H1 (cell line): ENCODE measurements around the gene PRKRIP1. TPM values are rescaled to one million over a fixed set of nuclear protein-coding genes. Genes with fewer than 3 reads are reported as not detected.
"Not testable (repeated sequence)": the region's sequence is repeated elsewhere in the genome, so short reads cannot be mapped to it uniquely, and the experiment has no call there.

Experiments
- CTCF ChIA-PET: fragments of 300-600 bp; sonication (Branson Sonifier 250); formaldehyde crosslinking; loops from one replicate; lab custom pipeline; 2021; ENCODE audit not compliant: partially characterized antibody; lab: Charles Lee
- POLR2A ChIA-PET: fragments of 300-600 bp; sonication (Branson Sonifier 250); formaldehyde crosslinking; loops from one replicate; lab custom pipeline; 2021; ENCODE audit warnings: inconsistent platforms; ENCODE audit not compliant: partially characterized antibody; lab: Charles Lee
- DNase-seq, 2 experiments: peaks; one replicate each; pipeline versions ENCODE4 v3.0.0 to v3.0.0-alpha.2; 2010 to 2022; ENCODE audit warnings: low spot score in 2 of 2, low read depth in 1 of 2, mixed read lengths in 1 of 2
- FAIRE-seq: peaks from 2 replicates; lab custom pipeline; 2011; peaks lifted over from hg19 to GRCh38; lab: Jason Lieb, UNC
- H2AFZ ChIP-seq: 2 replicates; pipeline ENCODE4 v1.8.1; 2012; ENCODE audit warnings: low read length, inconsistent platforms
- H2AK5ac ChIP-seq: 2 replicates; pipeline ENCODE4 v1.6.1; 2013; ENCODE audit warnings: low read depth, low read length
- H2BK120ac ChIP-seq: replicated peaks from 2 replicates; pipeline ENCODE3; 2013; ENCODE audit warnings: low read depth, low read length, inconsistent platforms
- H2BK12ac ChIP-seq: 2 replicates; pipeline ENCODE4 v1.6.1; 2013; ENCODE audit warnings: low read depth, low read length
- H2BK15ac ChIP-seq: 2 replicates; pipeline ENCODE4 v1.6.1; 2013; ENCODE audit warnings: low read length
- H2BK20ac ChIP-seq: 2 replicates; pipeline ENCODE4 v1.6.1; 2013; ENCODE audit warnings: low read length
- H2BK5ac ChIP-seq: 2 replicates; pipeline ENCODE4 v1.6.1; 2013; ENCODE audit warnings: low read depth, low read length
- H3K14ac ChIP-seq: 2 replicates; pipeline ENCODE4 v1.6.1; 2013; ENCODE audit warnings: inconsistent platforms; ENCODE audit not compliant: insufficient read length
- H3K18ac ChIP-seq: 2 replicates; pipeline ENCODE4 v1.6.1; 2013; ENCODE audit warnings: low read length; ENCODE audit errors: extremely low read depth
- H3K23ac ChIP-seq: 2 replicates; pipeline ENCODE4 v1.6.1; 2013; ENCODE audit warnings: inconsistent platforms; ENCODE audit not compliant: insufficient read length
- H3K23me2 ChIP-seq: 2 replicates; pipeline ENCODE4 v1.6.1; 2013; ENCODE audit warnings: low read depth, low read length
- H3K27ac ChIP-seq: 2 replicates; pipeline ENCODE4 v1.6.1; 2011; ENCODE audit warnings: low read depth, low read length, inconsistent platforms
- H3K27me3 ChIP-seq, 4 experiments: replicated peaks in 1 of 4; 1 replicate in 1 of 4; 2 replicates in 3 of 4; pipeline versions ENCODE4 v1.6.1 to v1.8.1; 2011 to 2013; ENCODE audit warnings: low read length in 3 of 4, mild to moderate bottlenecking in 3 of 4, inconsistent platforms in 2 of 4, mixed read lengths in 2 of 4, moderate library complexity in 1 of 4; ENCODE audit not compliant: control insufficient read depth in 3 of 4, insufficient read depth in 3 of 4; ENCODE audit errors: extremely low read depth in 1 of 4
- H3K36me3 ChIP-seq, 4 experiments: 2 replicates each; pipeline versions ENCODE4 v1.6.1 to v1.8.1; 2011 to 2013; ENCODE audit warnings: mild to moderate bottlenecking in 4 of 4, low read length in 3 of 4, moderate library complexity in 2 of 4, control low read depth in 1 of 4, inconsistent platforms in 1 of 4; ENCODE audit not compliant: insufficient read depth in 4 of 4, control insufficient read depth in 2 of 4
- H3K4ac ChIP-seq: replicated peaks from 2 replicates; pipeline ENCODE3; 2013; ENCODE audit warnings: low read length, low read depth, mixed read lengths, inconsistent platforms; ENCODE audit not compliant: insufficient read length
- H3K4me1 ChIP-seq, 4 experiments: replicated peaks in 1 of 4; 1 replicate in 1 of 4; 2 replicates in 3 of 4; pipeline versions ENCODE4 v1.6.1 to v1.8.1; 2011 to 2013; ENCODE audit warnings: low read length in 3 of 4, inconsistent platforms in 2 of 4, mixed read lengths in 1 of 4; ENCODE audit not compliant: insufficient read depth in 4 of 4, control insufficient read depth in 3 of 4
- H3K4me2 ChIP-seq, 2 experiments: 2 replicates each; pipeline versions ENCODE4 v1.6.1 to v1.8.1; 2011 to 2013; ENCODE audit warnings: low read depth in 2 of 2, low read length in 2 of 2, control low read depth in 1 of 2, inconsistent platforms in 1 of 2, mild to moderate bottlenecking in 1 of 2; ENCODE audit not compliant: insufficient read depth in 1 of 2
- H3K4me3 ChIP-seq, 4 experiments: fragments of 200-600, 300-600 bp in 1 of 4; sonication (generic), shearing (Covaris generic), sonication (Bioruptor Twin) in 1 of 4; 2 replicates each; pipeline versions ENCODE4 v1.5.1 to v1.8.1; 2011 to 2016; ENCODE audit warnings: low read length in 4 of 4, low read depth in 3 of 4, control low read depth in 2 of 4, inconsistent platforms in 2 of 4, mild to moderate bottlenecking in 2 of 4, mixed read lengths in 1 of 4, moderate library complexity in 1 of 4; ENCODE audit not compliant: insufficient read depth in 2 of 4; ENCODE audit errors: extremely low read depth in 1 of 4
- H3K56ac ChIP-seq: replicated peaks from 2 replicates; pipeline ENCODE3; 2013; ENCODE audit warnings: low read depth, mild to moderate bottlenecking, mixed read lengths, low read length, inconsistent platforms; ENCODE audit not compliant: insufficient read length
- H3K79me1 ChIP-seq: 2 replicates; pipeline ENCODE4 v1.6.1; 2013; ENCODE audit warnings: low read depth, low read length, control low read depth
- H3K79me2 ChIP-seq, 2 experiments: 2 replicates each; pipeline versions ENCODE4 v1.6.1 to v1.8.1; 2012 to 2013; ENCODE audit warnings: low read length in 2 of 2, mild to moderate bottlenecking in 2 of 2, inconsistent platforms in 1 of 2; ENCODE audit not compliant: insufficient read depth in 2 of 2, control insufficient read depth in 1 of 2
- H3K9ac ChIP-seq, 4 experiments: replicated peaks in 1 of 4; 1 replicate in 1 of 4; 2 replicates in 3 of 4; pipeline versions ENCODE4 v1.6.1 to v1.8.1; 2011 to 2013; ENCODE audit warnings: low read depth in 3 of 4, low read length in 3 of 4, control low read depth in 2 of 4, mild to moderate bottlenecking in 2 of 4, moderate library complexity in 2 of 4, inconsistent platforms in 1 of 4; ENCODE audit errors: extremely low read depth in 1 of 4
- H3K9me3 ChIP-seq, 2 experiments: 2 replicates each; pipeline versions ENCODE4 v1.6.1 to v1.8.1; 2012 to 2013; ENCODE audit warnings: mild to moderate bottlenecking in 2 of 2, moderate library complexity in 2 of 2, control low read depth in 1 of 2, inconsistent platforms in 1 of 2, low read depth in 1 of 2, low read length in 1 of 2, mixed read lengths in 1 of 2; ENCODE audit not compliant: insufficient read depth in 2 of 2
- H4K20me1 ChIP-seq, 2 experiments: replicated peaks in 1 of 2; 2 replicates each; pipeline versions ENCODE3 to v1.8.1; 2011 to 2013; ENCODE audit warnings: inconsistent platforms in 2 of 2, low read length in 2 of 2, mild to moderate bottlenecking in 1 of 2; ENCODE audit not compliant: insufficient read depth in 2 of 2, control insufficient read depth in 1 of 2
- H4K5ac ChIP-seq: 2 replicates; pipeline ENCODE4 v1.6.1; 2013; ENCODE audit warnings: low read length, low read depth, mixed read lengths, inconsistent platforms; ENCODE audit not compliant: insufficient read length
- H4K8ac ChIP-seq: 2 replicates; pipeline ENCODE4 v1.8.0; 2013; ENCODE audit warnings: mild to moderate bottlenecking, moderate library complexity, low read length, inconsistent platforms; ENCODE audit not compliant: insufficient read depth; ENCODE audit errors: extremely low read depth
- H4K91ac ChIP-seq: replicated peaks from 2 replicates; pipeline ENCODE3; 2013; ENCODE audit warnings: low read length, mixed read lengths, inconsistent platforms; ENCODE audit not compliant: insufficient read length
- BACH1 ChIP-seq: IDR thresholded peaks from 2 replicates; pipeline ENCODE4 v1.6.1; 2012; ENCODE audit warnings: low read length, improper control_type of control experiment
- MAFK ChIP-seq: IDR thresholded peaks from 2 replicates; pipeline ENCODE4 v1.6.1; 2012; ENCODE audit warnings: low read depth, mild to moderate bottlenecking, improper control_type of control experiment, low read length
- WGBS, 2 experiments: shearing (Covaris generic) in 1 of 2; methylation state at CpG; one replicate each; pipeline versions ENCODE4 v1.1.6 to v1.1.7; 2013 to 2015; ENCODE audit warnings: low lambda C conversion rate in 2 of 2, mixed read lengths in 2 of 2, inconsistent platforms in 1 of 2, low coverage in 1 of 2, missing lambda C conversion rate in 1 of 2; ENCODE audit not compliant: insufficient replicate concordance in 2 of 2, insufficient coverage in 1 of 2, insufficient read length in 1 of 2; ENCODE audit errors: extremely low coverage in 1 of 2, missing lambda C conversion rate in 1 of 2; 5-methylcytosine and 5-hydroxymethylcytosine counted together
- polyA plus RNA-seq, 7 experiments: library from polyadenylated mRNA; depleted of rRNA in 3 of 7; stranded (reverse) in 5 of 7; unstranded in 2 of 7; fragments of >200 nt in 5 of 7; fragments of 200-250 nt in 2 of 7; gene quantifications; 1 replicate in 5 of 7; 2 replicates in 1 of 7; 4 replicates in 1 of 7; pipeline versions ENCODE4 v1.2.1 to v1.2.3, GENCODE V29; 2011 to 2013; ENCODE audit warnings: missing spikeins in 2 of 7, mixed read lengths in 2 of 7
- total RNA-seq: library from RNA; stranded (reverse); fragmentation: NEBNext Ultra II Directional; extraction: Animal tissue kit (Norgen Biotek cat#: 25700); gene quantifications from 2 replicates; pipeline ENCODE4 v1.2.1, GENCODE V29; 2021

PRKRIP1 gene
- total and polyA plus RNA-seq, 2 of the 8 experiments (the other 6 are each of a cell fraction or from before 2014, with no cell fraction given) = 11.1 to 22.0 TPM

DNA sequence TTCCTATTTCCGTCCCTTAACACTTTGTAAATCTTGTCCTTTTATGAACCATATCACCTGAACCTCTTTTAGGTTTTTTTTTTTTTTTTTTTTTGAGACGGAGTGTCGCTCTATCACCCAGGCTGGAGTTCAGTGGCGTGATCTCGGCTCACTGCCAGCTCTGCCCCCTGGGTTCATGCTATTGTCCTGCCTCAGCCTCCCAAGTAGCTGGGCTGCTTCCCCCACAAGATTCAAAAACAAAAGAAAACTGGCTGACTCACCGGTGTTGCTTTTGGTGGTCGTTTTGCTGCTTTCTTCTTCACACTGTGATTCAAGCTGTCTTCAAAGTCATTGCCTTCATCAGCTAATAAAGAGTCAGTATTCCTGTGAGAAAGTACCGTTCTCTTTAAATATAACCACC lies 15.3 kb upstream of the PRKRIP1 start:
- H3K79me1 ChIP-seq, H3K4ac ChIP-seq, H2BK20ac ChIP-seq, H3K27me3 ChIP-seq, H2AK5ac ChIP-seq, H3K4me3 ChIP-seq, H2AFZ ChIP-seq, H2BK12ac ChIP-seq, H3K79me2 ChIP-seq, FAIRE-seq, H4K20me1 ChIP-seq, H3K4me1 ChIP-seq, H3K9me3 ChIP-seq, H3K9ac ChIP-seq, H4K8ac ChIP-seq, H3K23ac ChIP-seq, H3K23me2 ChIP-seq, H4K5ac ChIP-seq, H3K56ac ChIP-seq, H4K91ac ChIP-seq, H3K14ac ChIP-seq, H2BK15ac ChIP-seq, H3K18ac ChIP-seq, H2BK120ac ChIP-seq, H2BK5ac ChIP-seq, H3K27ac ChIP-seq: not testable (repeated sequence)
- Histone ChIP-seq H3K4me2 (peak overlapping the region in 1 of 2 experiments; percentile 46; a peak in 1 of 4 replicates), H3K36me3 (peaks cover 2 to 24% (median 12%) of the 10 kb centered on the region in 4 experiments; a peak in 5 of 8 replicates)
- ChIA-PET CTCF (interaction anchor here (0.6 to 0.9 kb wide), 2 partner anchors 10 to 23 kb away, joined by 4 to 6 read pairs; no protein-coding TSS in a partner anchor), POLR2A (interaction anchor here (2.2 kb wide), 1 partner anchor 15 kb away, joined by 7 read pairs; the partner anchor contains the start of gene PRKRIP1)
- TF ChIP-seq BACH1 = 0 out of 2 replicates have a peak, but pooled peaks have one; percentile 11
- TF ChIP-seq MAFK = 0 out of 2 replicates have a peak, but pooled peaks have one; percentile 16
- peak in 1 of 2 experiments; percentile 23 for DNase-seq
- WGBS, 2 experiments = 27% methylated on average over 6 of the region's 8 CpGs; no CpG with 5 or more reads in 1 of the 2 experiments
